GM18951 (cell line): Measurements from ENCODE around the gene ADAMTS8.

ENCODE experiments used
- POLR2A ChIP-seq: IDR thresholded peaks from 4 replicates; pipeline ENCODE4 v1.6.1; 2011; ENCODE audit warnings: mild to moderate bottlenecking; ENCODE audit not compliant: insufficient read length, insufficient read depth; ENCODE audit errors: extremely low read depth
- in situ Hi-C: fragments of 300-500 bp; cut with MboI; formaldehyde crosslinking; loops from one replicate; pipeline ENCODE4 v1.12.0; 2022; ENCODE audit warnings: low sequenced_read_pairs, mixed read lengths, inconsistent platforms; ENCODE audit not compliant: unreplicated experiment

ADAMTS8 gene

GRCh38 chr11:130428316-130429119 is at the start of gene ADAMTS8:
TSS of gene ADAMTS8 (minus strand) at chr11:130428609. CDS start at chr11:130428286, 323 bp downstream.
- in situ Hi-C loops: no loop called here
- TF ChIP-seq POLR2A: no peak

GRCh38 chr11:130477586-130478203 is 49.3 kb upstream of the ADAMTS8 start:
- in situ Hi-C loops: no loop called here
- TF ChIP-seq POLR2A: no peak

- in situ Hi-C loops: no loop called here
- TF ChIP-seq POLR2A: no peak
Measured at GRCh38 chr11:130476922-130477491, 48.6 kb upstream of the ADAMTS8 start.

GRCh38 chr11:130476200-130476921 is 48.0 kb upstream of the ADAMTS8 start:
- in situ Hi-C loops: no loop called here
- no peak for TF ChIP-seq POLR2A

- in situ Hi-C loops: no loop called here
- no peak for TF ChIP-seq POLR2A
Measured at GRCh38 chr11:130475426-130476053, 47.1 kb upstream of the ADAMTS8 start.

- no peak for TF ChIP-seq POLR2A
- in situ Hi-C loops: no loop called here
Measured at GRCh38 chr11:130474637-130475400, 46.4 kb upstream of the ADAMTS8 start.

- no peak for TF ChIP-seq POLR2A
- in situ Hi-C loops: no loop called here
Measured at GRCh38 chr11:130473795-130474377, 45.5 kb upstream of the ADAMTS8 start.

- in situ Hi-C loops: no loop called here
- no peak for TF ChIP-seq POLR2A
Measured at GRCh38 chr11:130473056-130473794, 44.8 kb upstream of the ADAMTS8 start.

GRCh38 chr11:130472434-130472961 is 44.1 kb upstream of the ADAMTS8 start:
- TF ChIP-seq POLR2A: no peak
- in situ Hi-C loops: no loop called here

GRCh38 chr11:130471731-130472433 is 43.5 kb upstream of the ADAMTS8 start:
- TF ChIP-seq POLR2A: no peak
- in situ Hi-C loops: no loop called here
